Stimulated activated CD8-positive, alpha-beta memory T cell treated with anti-CD3 and anti-CD28 coated beads, Interleukin-4, amount 100 ng/mL, for 1 hour (primary cell): ENCODE measurements around the gene ANLN.
"Not testable (repeated sequence)": the region's sequence is repeated elsewhere in the genome, so short reads cannot be mapped to it uniquely, and the experiment has no call there.

ENCODE experiments used
- DNase-seq, 2 donors: peaks; one replicate each; pipeline ENCODE4 v3.0.0-alpha.2; 2020; ENCODE audit warnings: low read depth in 2 of 2, low spot score in 1 of 2

Gene ANLN

GRCh38 chr7:36460811-36461429 is 71.3 kb downstream of the ANLN start:
- DNase-seq = no peak

DNA sequence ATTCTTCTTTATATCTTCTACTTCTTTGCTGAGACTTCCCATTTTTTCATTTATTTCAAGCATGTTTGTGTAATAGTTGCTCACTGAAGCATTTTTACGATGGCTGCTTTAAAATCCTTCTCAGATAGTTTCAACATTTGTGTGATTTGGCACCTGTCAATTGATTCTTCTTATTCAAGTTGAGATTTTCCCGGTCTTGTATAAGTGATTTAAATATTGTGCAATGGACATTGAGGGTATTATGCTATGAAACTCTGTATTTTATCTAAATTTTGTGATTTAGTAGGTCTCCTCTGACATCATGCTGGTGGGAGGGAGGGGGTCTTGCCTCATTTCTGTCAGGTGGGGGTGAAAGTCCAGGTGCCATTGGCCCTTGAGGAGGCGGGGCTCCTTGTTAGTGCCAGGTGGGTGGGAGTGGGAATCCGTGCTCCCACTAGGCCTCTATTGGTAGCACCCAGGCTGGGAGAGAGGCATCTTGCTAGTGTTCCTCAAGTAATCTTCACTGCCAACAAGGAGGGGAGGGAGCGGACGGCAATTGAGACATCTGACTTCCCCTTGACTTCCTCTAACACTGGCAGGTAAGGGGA is 73.0 kb downstream of the ANLN start:
- DNase-seq = no peak

- no peak for DNase-seq
Measured at GRCh38 chr7:36464271-36464670, 74.6 kb downstream of the ANLN start.

DNA sequence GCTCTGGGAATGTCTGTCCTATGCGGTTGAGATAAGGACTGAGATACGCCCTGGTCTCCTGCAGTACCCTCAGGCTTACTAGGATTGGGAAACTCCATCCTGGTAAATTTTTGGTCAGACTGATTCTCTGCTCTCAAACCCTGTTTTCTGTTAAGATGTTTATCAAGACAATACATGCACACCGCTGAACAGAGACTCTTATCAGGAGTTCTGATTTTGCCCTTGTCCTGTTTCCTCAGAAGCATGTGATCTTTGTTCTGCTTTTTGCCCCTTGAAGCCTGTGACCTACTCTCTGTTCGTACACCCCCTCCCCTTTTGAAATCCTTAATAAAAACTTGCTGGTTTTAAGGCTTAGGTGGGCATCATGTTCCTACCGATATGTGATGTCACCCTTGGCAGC is 76.3 kb downstream of the ANLN start:
- DNase-seq = not testable (repeated sequence)

GRCh38 chr7:36468370-36469101 is 78.9 kb downstream of the ANLN start:
- no peak for DNase-seq

DNA sequence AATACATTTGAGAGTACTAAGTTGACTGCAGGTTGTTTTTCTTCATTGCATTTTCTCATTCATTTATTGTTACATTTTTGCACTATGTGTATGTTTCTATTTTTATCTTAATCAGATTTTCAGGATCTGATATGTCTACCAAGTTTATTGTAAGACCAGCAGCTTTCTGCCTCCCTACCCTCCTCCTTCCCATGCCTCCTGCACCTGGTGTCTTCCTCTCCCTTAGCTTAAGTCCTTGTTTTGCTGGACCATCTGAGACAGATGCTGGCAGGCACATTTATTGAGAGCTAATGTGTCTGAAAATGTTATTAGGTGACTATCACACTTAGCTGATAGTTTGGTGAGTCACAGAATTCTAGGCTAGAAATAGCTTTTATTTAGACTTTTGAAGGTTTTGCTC is 79.6 kb downstream of the ANLN start:
- DNase-seq = no peak

- no peak for DNase-seq
Measured at GRCh38 chr7:36472141-36472729, 82.6 kb downstream of the ANLN start.

DNA sequence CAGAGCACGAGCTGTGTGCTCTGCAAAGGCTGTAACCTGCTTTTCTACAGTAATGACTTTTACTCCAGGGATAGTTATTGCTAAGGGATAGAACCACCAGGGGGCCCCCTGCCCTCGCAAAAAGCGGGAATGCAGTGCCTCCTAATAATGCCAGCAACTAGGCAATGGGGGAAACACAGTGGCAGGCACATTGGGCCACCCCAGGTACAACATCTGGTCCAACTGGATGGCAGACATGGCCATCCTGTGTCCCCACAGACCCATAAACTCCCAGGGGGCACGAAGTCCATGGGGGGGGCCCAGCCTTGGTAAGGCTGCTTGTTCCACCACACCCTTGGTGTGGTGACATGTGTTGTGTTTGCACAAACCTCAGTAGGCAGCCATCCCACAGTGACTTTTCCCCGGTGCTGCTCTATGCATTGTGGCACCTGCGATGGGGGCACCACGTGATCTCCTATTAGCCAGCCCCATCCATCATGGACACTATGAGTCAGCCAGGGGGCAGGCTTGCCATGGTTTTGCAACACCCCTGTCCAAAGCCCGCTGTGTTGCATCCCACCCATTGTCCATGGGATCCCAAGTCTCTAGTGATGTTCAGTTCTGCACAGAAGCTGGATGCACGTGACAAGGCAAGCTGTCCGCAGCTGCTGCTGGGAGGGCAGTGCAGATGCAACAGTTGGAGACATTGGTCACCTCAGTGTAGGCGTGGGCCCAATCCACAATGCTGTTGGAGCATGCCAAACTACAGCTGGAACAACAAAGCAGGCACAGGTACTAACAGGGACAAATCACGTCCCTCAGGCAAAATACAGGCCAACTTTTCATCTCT is 84.0 kb downstream of the ANLN start:
- no peak for DNase-seq

DNA sequence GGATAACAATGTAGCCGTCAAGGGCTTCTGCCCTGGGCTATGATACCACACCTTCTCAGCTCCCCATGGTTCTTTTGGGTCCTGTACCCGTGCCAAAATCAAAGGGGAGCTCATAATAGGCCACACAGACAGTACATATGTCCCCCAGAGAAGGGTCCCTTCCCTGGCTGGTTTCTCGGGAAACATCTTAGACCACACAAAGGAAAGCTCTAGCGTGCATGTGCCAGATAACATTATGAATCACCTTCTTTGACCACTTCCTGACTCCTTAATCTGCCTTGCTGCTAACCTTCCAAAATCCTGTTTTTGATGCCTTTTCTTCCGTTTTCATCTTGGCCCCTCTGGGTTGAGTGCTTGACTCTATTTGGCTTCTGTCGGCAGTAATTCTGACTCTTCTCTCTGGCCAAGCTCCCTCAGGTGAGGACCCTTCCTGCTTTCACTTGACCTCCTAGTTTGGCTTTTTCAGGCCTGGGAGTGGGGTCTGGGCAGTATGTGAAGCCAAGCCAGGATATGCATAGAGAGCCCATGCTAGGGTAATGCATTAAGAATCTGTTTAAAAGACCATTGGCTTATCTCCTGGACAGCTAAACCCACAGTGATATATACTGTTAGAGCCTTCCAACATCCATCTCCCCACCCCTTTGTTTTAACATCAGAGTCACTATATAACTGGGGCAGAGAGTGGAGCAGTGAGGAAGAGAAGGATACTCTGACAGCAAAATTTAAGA is 84.8 kb downstream of the ANLN start:
- DNase-seq = no peak

DNA sequence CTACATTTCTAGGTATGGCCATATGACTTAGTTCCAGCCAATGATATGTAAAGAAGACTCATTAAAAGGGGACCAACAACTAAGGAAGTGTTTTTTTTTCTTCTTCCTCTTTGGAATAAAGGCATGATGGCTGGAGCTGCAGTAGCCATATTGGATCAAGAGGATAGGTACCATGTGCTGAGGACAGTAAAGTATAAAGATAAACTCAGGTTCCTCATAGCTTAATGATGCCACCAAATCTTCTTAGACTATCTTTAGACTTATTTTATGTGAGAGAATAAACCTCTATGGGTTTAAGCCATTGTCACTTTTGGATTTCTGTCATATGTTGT is 85.3 kb downstream of the ANLN start:
- no peak for DNase-seq

GRCh38 chr7:36475381-36475780 is 85.7 kb downstream of the ANLN start:
- DNase-seq = no peak

DNA sequence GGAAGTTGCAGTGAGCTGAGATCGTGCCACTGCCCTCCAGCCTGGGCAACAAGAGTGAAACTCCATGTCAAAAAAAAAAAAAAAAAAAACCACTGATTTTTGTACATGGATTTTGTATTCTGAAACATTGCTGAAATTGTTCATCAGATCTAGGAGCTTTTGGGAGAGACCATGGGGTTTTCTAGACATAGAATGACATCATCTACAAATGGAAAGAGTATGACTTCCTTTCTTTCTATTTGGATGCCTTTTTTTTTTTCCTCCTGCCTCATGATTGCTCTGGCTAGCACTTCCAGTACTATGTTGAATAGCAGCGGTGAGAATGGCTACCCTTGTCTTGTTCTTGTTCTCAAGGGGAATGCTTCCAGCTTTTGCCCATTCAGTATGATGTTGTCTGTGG is 89.1 kb downstream of the ANLN start:
- DNase-seq = no peak

DNA sequence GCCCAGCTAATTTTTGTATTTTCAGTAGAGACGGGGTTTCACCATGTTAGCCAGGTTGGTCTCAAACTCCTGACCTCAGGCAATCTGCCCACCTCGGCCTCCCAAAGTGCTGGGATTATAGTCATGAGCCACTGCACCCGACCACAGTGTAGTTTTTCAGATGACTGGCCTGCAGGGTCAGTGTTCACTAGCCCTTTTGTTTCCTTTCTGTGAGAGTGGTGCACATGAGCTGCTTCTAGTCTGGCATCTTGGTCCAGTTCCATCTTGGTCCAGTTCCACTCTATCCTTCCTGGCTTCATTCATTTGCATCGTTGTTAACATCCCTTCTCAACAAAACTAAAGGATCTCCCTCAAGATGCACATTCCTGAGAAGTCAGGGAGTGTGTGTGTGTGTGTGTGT is 94.2 kb downstream of the ANLN start:
- DNase-seq = not testable (repeated sequence)

GRCh38 chr7:36484265-36484664 is 94.6 kb downstream of the ANLN start:
- DNase-seq = no peak

DNA sequence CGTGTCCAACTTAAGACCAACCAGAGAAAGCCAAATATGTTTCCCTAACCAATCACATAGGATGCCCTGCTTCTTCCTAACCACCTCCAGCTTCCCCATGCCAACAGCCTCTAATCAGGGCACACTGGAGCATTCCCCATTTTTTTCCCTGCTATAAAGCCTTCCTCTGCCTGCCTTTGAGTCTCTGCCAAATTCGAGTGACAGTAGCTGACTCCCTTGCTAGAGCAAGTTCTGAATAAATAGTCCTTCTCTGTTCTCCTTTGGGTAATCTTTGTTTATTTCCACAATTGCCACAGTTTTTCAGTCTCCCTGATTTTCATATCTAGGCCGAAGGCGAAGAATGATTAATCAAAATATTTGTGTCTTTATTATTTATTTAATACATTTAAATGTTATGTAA is 96.7 kb downstream of the ANLN start:
- no peak for DNase-seq

GRCh38 chr7:36487756-36488336 is 98.2 kb downstream of the ANLN start:
- no peak for DNase-seq

DNA sequence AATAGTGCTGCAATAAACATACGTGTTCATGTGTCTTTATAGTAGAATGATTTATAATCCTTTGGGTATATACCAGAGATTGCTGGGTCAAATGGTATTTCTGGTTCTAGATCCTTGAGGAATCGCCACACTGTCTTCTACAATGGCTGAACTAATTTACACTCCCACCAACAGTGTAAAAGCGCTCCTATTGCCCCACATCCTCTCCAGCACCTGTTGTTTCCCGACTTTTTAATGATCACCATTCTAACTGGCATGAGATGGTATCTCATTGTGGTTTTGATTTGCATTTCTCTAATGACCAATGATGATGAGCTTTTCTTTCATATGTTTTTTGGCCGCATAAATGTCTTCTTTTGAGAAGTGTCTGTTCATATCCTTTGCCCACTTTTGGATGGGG is 99.0 kb downstream of the ANLN start:
- DNase-seq = not testable (repeated sequence)

DNA sequence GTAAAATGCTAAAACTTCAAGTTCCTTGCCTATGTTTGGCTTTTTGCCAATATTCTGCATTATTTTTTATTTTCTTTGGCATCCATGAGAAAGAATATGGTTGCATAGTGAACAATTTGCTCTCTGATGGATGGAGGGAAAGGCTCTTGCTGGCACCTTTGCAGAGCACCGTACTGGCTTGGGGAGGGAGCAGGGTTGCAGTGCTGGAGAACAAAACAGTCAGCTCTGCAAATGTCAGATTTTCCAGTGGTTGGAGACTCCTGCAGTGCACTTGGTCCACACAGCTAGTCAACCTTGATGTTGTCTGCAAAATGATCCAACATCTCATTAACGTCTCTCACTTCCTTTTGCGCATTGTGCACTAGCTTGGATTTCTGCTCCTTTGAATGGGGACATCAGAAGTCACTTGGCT is 100.8 kb downstream of the ANLN start:
- no peak for DNase-seq

DNA sequence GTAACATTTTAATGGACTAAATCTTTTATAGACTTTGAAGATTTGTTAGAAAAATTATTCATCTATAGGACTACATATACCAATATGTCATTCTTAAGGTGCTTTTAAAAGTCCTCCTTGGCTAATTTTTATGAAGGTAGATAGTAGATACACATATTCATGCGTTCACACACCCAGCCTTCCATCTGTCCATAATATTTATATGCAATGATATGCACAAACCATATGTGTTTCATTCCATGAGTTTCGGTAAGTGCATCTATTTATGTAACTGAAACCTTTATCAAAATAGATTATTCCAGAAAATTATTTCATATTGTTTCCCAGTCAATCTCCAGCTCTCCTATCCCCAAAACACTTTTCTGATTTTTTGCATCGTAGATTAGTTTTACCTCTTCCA is 101.7 kb downstream of the ANLN start:
- no peak for DNase-seq

DNA sequence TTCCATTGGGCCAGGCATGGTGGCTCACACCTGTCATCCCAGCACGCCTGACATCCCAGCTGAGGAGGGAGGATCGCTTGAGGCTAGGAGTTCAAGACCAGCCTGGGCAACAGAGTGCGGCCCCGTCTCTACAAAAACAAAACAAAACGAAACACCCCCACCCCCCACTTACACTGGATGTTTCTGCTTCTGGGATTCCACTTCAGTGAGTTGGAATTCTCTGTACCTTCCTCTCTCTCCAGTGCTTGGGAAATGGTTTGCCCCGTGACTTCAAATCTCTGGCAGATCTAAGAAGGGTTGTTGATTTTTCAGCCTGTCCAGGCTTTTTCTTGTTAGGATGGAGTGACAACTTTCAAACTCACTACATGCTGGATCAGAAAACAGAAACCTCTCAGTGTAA is 106.9 kb downstream of the ANLN start:
- no peak for DNase-seq

DNA sequence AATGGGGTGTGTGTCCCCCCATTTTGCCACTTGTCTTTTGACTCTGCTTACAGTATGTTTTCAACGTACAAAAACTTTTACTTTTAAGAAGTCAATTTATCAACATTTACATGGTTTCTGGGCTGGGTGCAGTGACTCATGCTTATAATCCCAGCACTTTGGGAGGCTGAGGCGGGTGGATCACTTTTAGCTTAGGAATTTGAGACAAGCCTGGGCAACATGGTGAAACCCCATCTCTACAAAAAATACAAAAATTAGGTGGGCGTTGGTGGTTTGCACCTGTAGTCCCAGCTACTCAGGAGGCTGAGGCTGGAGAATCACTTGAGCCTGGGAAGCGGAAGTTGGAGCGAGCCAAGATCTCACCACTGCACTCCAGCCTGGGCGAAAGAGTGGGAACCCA is 107.5 kb downstream of the ANLN start:
- not testable (repeated sequence) for DNase-seq
